Nephron (organoid): Measurements from ENCODE around the gene SEMA3E.
A peak's percentile ranks its signal among the peaks of the same experiment; 100 is the strongest.

Experiments
- H3K27ac Mint-ChIP-seq, 3 experiments: 2 replicates each; pipeline ENCODE4 v1.8.0; 2020; ENCODE audit warnings: mixed read lengths in 3 of 3, mild to moderate bottlenecking in 2 of 3, moderate library complexity in 1 of 3
- H3K27me3 Mint-ChIP-seq: 2 replicates; pipeline ENCODE4 v1.8.0; 2021; ENCODE audit warnings: low read depth, mild to moderate bottlenecking, moderate library complexity, mixed read lengths
- H3K36me3 Mint-ChIP-seq: 2 replicates; pipeline ENCODE4 v1.8.0; 2020; ENCODE audit warnings: low read depth, mixed read lengths
- H3K4me1 Mint-ChIP-seq: 2 replicates; pipeline ENCODE4 v1.8.0; 2020; ENCODE audit warnings: mixed read lengths
- H3K4me3 Mint-ChIP-seq, 3 experiments: 2 replicates each; pipeline ENCODE4 v1.8.0; 2020; ENCODE audit warnings: mild to moderate bottlenecking in 3 of 3, mixed read lengths in 3 of 3, moderate library complexity in 2 of 3
- H3K9me3 Mint-ChIP-seq: 2 replicates; pipeline ENCODE4 v1.8.0; 2020; ENCODE audit warnings: mixed read lengths
- CTCF ChIP-seq, 3 experiments: fragments of 200-600 bp; sonication (generic); IDR thresholded peaks; one replicate each; pipeline ENCODE4 v1.5.0; 2021; ENCODE audit warnings: antibody characterized with exemption in 3 of 3; ENCODE audit not compliant: unreplicated experiment in 3 of 3

SEMA3E gene

GRCh38 chr7:83648464-83649241 is at the start of gene SEMA3E:
Gene SEMA3E, minus strand, starts transcription at chr7:83649139.
- peak within 1 kb of the TSS; percentile 79 to 88 (median 85) for H3K4me3 Mint-ChIP-seq
- no peaks in the 10 kb centered on the region for H3K36me3 Mint-ChIP-seq
- peaks cover 11% of the 10 kb centered on the region for H3K4me1 Mint-ChIP-seq
- no peak for TF ChIP-seq CTCF (IDR thresholded peaks at IDR 0.05; ENCODE audit: unreplicated experiment in 3 of 3)
- H3K27me3 Mint-ChIP-seq: peaks cover 21% of the 10 kb centered on the region
- peak within 1 kb of the TSS in 1 of 3 experiments; percentile 34 for H3K27ac Mint-ChIP-seq
- no peaks in the 10 kb centered on the region for H3K9me3 Mint-ChIP-seq

GRCh38 chr7:83697804-83698530 is 49.0 kb upstream of the SEMA3E start:
- no peaks in the 10 kb centered on the region for H3K27me3 Mint-ChIP-seq
- H3K9me3 Mint-ChIP-seq: peaks cover 2% of the 10 kb centered on the region
- H3K4me1 Mint-ChIP-seq: peaks cover 14% of the 10 kb centered on the region
- TF ChIP-seq CTCF (IDR thresholded peaks at IDR 0.05; ENCODE audit: unreplicated experiment in 3 of 3): no peak
- peak overlapping the region in 1 of 3 experiments; percentile 9 for H3K27ac Mint-ChIP-seq
- peaks cover 4% of the 10 kb centered on the region for H3K36me3 Mint-ChIP-seq
- no peak overlapping the region for H3K4me3 Mint-ChIP-seq

- Mint-ChIP-seq H3K4me1 (no peaks in the 10 kb centered on the region), H3K36me3 (peaks cover 4% of the 10 kb centered on the region), H3K27ac (peak overlapping the region in 1 of 3 experiments; percentile 37), H3K4me3 (no peak overlapping the region), H3K27me3 (no peaks in the 10 kb centered on the region), H3K9me3 (peaks cover 2% of the 10 kb centered on the region)
- no peak for TF ChIP-seq CTCF (IDR thresholded peaks at IDR 0.05; ENCODE audit: unreplicated experiment in 3 of 3)
These were observed 47.2 kb upstream of the SEMA3E start for GRCh38 chr7:83696101-83696500.

GRCh38 chr7:83695128-83695960 is 46.4 kb upstream of the SEMA3E start:
- Mint-ChIP-seq H3K27me3 (no peaks in the 10 kb centered on the region), H3K27ac (peak overlapping the region in 2 of 3 experiments; percentile 0 to 37), H3K4me1 (no peaks in the 10 kb centered on the region), H3K36me3 (peaks cover 4% of the 10 kb centered on the region), H3K4me3 (no peak overlapping the region), H3K9me3 (peaks cover 2% of the 10 kb centered on the region)
- TF ChIP-seq CTCF (IDR thresholded peaks at IDR 0.05; ENCODE audit: unreplicated experiment in 3 of 3): no peak

- Mint-ChIP-seq H3K4me1 (no peaks in the 10 kb centered on the region), H3K27me3 (no peaks in the 10 kb centered on the region), H3K4me3 (no peak overlapping the region), H3K36me3 (peaks cover 4% of the 10 kb centered on the region), H3K9me3 (peaks cover 2% of the 10 kb centered on the region), H3K27ac (no peak overlapping the region)
- TF ChIP-seq CTCF (IDR thresholded peaks at IDR 0.05; ENCODE audit: unreplicated experiment in 3 of 3): no peak
These were observed 44.3 kb upstream of the SEMA3E start for GRCh38 chr7:83693256-83693655.
